Esophagus squamous epithelium (tissue), 4 donors: ENCODE measurements around the gene SV2C.

Experiments used
- POLR2A ChIP-seq, 4 donors: fragments of 450-650 bp; IDR thresholded peaks; one replicate each; pipeline ENCODE4 v1.6.1; 2017; ENCODE audit warnings: antibody characterized with exemption in 4 of 4, mild to moderate bottlenecking in 4 of 4, moderate library complexity in 3 of 4
- TF ChIP-seq, protein P1 (sequence below), 6 experiments: fragments of 450-650 bp in 4 of 6; fragments of 200-600 bp in 2 of 6; sonication (generic) in 2 of 6; IDR thresholded peaks; one replicate each; pipeline ENCODE4 v1.5.1; 2016 to 2019; ENCODE audit warnings: antibody characterized with exemption in 6 of 6, mild to moderate bottlenecking in 4 of 6, moderate library complexity in 4 of 6

DNA sequence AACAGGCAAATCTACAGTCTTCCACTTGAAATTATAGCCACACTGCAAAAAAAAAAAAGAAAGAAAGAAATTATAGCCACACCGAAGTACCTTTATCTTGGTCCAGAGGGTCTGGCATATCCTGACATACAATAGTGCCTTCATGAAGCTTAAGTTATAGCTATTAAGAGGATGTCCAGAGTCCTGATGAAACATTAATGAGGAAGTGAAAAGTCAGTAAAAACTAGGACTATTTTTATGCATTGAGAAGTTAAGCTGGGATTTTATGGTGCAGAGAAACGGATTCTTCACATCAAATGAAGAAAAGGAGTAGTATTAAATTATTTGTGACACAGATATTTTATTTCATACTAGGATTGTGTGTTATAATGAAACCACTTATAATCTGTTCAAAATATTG is 123.9 kb downstream of the SV2C start:
- TF ChIP-seq, protein P1, sequence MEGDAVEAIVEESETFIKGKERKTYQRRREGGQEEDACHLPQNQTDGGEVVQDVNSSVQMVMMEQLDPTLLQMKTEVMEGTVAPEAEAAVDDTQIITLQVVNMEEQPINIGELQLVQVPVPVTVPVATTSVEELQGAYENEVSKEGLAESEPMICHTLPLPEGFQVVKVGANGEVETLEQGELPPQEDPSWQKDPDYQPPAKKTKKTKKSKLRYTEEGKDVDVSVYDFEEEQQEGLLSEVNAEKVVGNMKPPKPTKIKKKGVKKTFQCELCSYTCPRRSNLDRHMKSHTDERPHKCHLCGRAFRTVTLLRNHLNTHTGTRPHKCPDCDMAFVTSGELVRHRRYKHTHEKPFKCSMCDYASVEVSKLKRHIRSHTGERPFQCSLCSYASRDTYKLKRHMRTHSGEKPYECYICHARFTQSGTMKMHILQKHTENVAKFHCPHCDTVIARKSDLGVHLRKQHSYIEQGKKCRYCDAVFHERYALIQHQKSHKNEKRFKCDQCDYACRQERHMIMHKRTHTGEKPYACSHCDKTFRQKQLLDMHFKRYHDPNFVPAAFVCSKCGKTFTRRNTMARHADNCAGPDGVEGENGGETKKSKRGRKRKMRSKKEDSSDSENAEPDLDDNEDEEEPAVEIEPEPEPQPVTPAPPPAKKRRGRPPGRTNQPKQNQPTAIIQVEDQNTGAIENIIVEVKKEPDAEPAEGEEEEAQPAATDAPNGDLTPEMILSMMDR (IDR thresholded peaks at IDR 0.05): no peak
- no peak for TF ChIP-seq POLR2A (IDR thresholded peaks at IDR 0.05)
